HEK293 (cell line): ENCODE results near the gene SRMS.

ENCODE experiments used
- CTCF ChIA-PET: fragments of 350-600 bp; formaldehyde crosslinking; extraction: SDS; loops from one replicate; lab custom pipeline; 2021; ENCODE audit warnings: antibody characterized with exemption; lab: Yijun Ruan, JAX
- POLR2A ChIA-PET: fragments of 300-600 bp; formaldehyde crosslinking; extraction: SDS; loops from one replicate; lab custom pipeline; 2020; ENCODE audit warnings: antibody characterized with exemption, inconsistent platforms; lab: Yijun Ruan, JAX
- H3K27ac ChIP-seq: fragments of 200-500 bp; sonication (Bioruptor generic); 2 replicates; pipeline ENCODE4 v1.5.1; 2014; ENCODE audit warnings: low read depth, low read length, control low read depth, inconsistent platforms; ENCODE audit errors: extremely low read depth
- H3K36me3 ChIP-seq, 2 experiments: fragments of 200-500 bp in 1 of 2; sonication (Bioruptor generic) in 1 of 2; 1 replicate in 1 of 2; 2 replicates in 1 of 2; pipeline ENCODE4 v1.5.1; 2014 to 2017; ENCODE audit warnings: inconsistent platforms in 2 of 2, low read length in 2 of 2; ENCODE audit not compliant: control insufficient read depth in 2 of 2, insufficient read depth in 1 of 2
- H3K4me1 ChIP-seq: fragments of 200-500 bp; sonication (Bioruptor generic); 2 replicates; pipeline ENCODE4 v1.5.1; 2014; ENCODE audit warnings: mild to moderate bottlenecking, low read length, inconsistent platforms; ENCODE audit not compliant: control insufficient read depth, insufficient read depth
- H3K4me3 ChIP-seq: 2 replicates; pipeline ENCODE4 v1.5.1; 2011; ENCODE audit warnings: low read depth, mild to moderate bottlenecking, control low read depth, low read length, moderate library complexity
- H3K9me3 ChIP-seq: fragments of 200-500 bp; sonication (Bioruptor generic); 2 replicates; pipeline ENCODE4 v1.5.1; 2014; ENCODE audit warnings: low read depth, low read length, inconsistent platforms; ENCODE audit not compliant: control insufficient read depth, insufficient read depth
- ELK4 ChIP-seq: IDR thresholded peaks from 2 replicates; pipeline ENCODE4 v1.6.1; 2011; ENCODE audit warnings: mild to moderate bottlenecking, low read depth, low read length, borderline replicate concordance
- HOXA7 ChIP-seq: sonication (generic); formaldehyde crosslinking; IDR thresholded peaks from 2 replicates; pipeline ENCODE4 v1.8.1; 2022; ENCODE audit warnings: missing genetic modification reagents, borderline replicate concordance
- WT1 ChIP-seq: fragments of 450-650 bp; formaldehyde crosslinking; IDR thresholded peaks from 2 replicates; pipeline ENCODE4 v1.5.1; 2016; ENCODE audit warnings: missing biosample characterization, missing genetic modification characterization
- ZBTB11 ChIP-seq: fragments of 450-650 bp; formaldehyde crosslinking; conservative IDR thresholded peaks from 2 replicates; pipeline ENCODE4 v1.5.1; 2016; ENCODE audit warnings: low read depth, missing biosample characterization, missing genetic modification characterization
- ZFHX2 ChIP-seq: fragments of 450-650 bp; formaldehyde crosslinking; conservative IDR thresholded peaks from 2 replicates; pipeline ENCODE4 v1.5.1; 2016; ENCODE audit warnings: missing biosample characterization, missing genetic modification characterization
- ZFP3 ChIP-seq: fragments of 450-650 bp; formaldehyde crosslinking; IDR thresholded peaks from 2 replicates; pipeline ENCODE4 v1.5.1; 2016; ENCODE audit warnings: low read depth, missing biosample characterization, missing genetic modification characterization
- ZNF133 ChIP-seq: fragments of 450-650 bp; formaldehyde crosslinking; IDR thresholded peaks from 2 replicates; pipeline ENCODE4 v1.5.1; 2016; ENCODE audit warnings: missing biosample characterization, missing genetic modification characterization
- ZNF138 ChIP-seq: fragments of 450-650 bp; formaldehyde crosslinking; IDR thresholded peaks from 2 replicates; pipeline ENCODE4 v1.5.1; 2016; ENCODE audit warnings: missing biosample characterization, missing genetic modification characterization, borderline replicate concordance
- ZNF202 ChIP-seq: fragments of 450-650 bp; formaldehyde crosslinking; IDR thresholded peaks from 2 replicates; pipeline ENCODE4 v1.5.1; 2016; ENCODE audit warnings: missing biosample characterization, missing genetic modification characterization, borderline replicate concordance
- ZNF311 ChIP-seq: fragments of 450-650 bp; formaldehyde crosslinking; IDR thresholded peaks from 2 replicates; pipeline ENCODE4 v1.5.1; 2017; ENCODE audit warnings: missing biosample characterization, missing genetic modification characterization, borderline replicate concordance
- ZNF366 ChIP-seq: fragments of 450-650 bp; formaldehyde crosslinking; conservative IDR thresholded peaks from 2 replicates; pipeline ENCODE4 v1.5.1; 2016; ENCODE audit warnings: missing biosample characterization, missing genetic modification characterization
- ZNF707 ChIP-seq: fragments of 450-650 bp; formaldehyde crosslinking; IDR thresholded peaks from 2 replicates; pipeline ENCODE4 v1.5.1; 2016; ENCODE audit warnings: missing biosample characterization, missing genetic modification characterization
- ZNF777 ChIP-seq: fragments of 450-650 bp; formaldehyde crosslinking; IDR thresholded peaks from 2 replicates; pipeline ENCODE4 v1.5.1; 2017; ENCODE audit warnings: missing biosample characterization, missing genetic modification characterization, borderline replicate concordance
- ZNF785 ChIP-seq: fragments of 450-650 bp; formaldehyde crosslinking; IDR thresholded peaks from 2 replicates; pipeline ENCODE4 v1.5.1; 2016; ENCODE audit warnings: missing biosample characterization, missing genetic modification characterization
- TF ChIP-seq, protein P1 (sequence below): fragments of 450-650 bp; formaldehyde crosslinking; IDR thresholded peaks from 2 replicates; pipeline ENCODE4 v1.5.1; 2016; ENCODE audit warnings: missing biosample characterization, missing genetic modification characterization
- TF ChIP-seq, protein P2 (sequence below): fragments of 450-650 bp; formaldehyde crosslinking; IDR thresholded peaks from 2 replicates; pipeline ENCODE4 v1.5.1; 2016; ENCODE audit warnings: missing biosample characterization, missing genetic modification characterization
- TF ChIP-seq, protein P3 (sequence below): fragments of 450-650 bp; formaldehyde crosslinking; IDR thresholded peaks from 2 replicates; pipeline ENCODE4 v1.5.1; 2016; ENCODE audit warnings: missing biosample characterization, missing genetic modification characterization
- TF ChIP-seq, protein P4 (sequence below): fragments of 450-650 bp; formaldehyde crosslinking; IDR thresholded peaks from 2 replicates; pipeline ENCODE4 v1.5.1; 2016; ENCODE audit warnings: missing biosample characterization, missing genetic modification characterization

SRMS gene

DNA sequence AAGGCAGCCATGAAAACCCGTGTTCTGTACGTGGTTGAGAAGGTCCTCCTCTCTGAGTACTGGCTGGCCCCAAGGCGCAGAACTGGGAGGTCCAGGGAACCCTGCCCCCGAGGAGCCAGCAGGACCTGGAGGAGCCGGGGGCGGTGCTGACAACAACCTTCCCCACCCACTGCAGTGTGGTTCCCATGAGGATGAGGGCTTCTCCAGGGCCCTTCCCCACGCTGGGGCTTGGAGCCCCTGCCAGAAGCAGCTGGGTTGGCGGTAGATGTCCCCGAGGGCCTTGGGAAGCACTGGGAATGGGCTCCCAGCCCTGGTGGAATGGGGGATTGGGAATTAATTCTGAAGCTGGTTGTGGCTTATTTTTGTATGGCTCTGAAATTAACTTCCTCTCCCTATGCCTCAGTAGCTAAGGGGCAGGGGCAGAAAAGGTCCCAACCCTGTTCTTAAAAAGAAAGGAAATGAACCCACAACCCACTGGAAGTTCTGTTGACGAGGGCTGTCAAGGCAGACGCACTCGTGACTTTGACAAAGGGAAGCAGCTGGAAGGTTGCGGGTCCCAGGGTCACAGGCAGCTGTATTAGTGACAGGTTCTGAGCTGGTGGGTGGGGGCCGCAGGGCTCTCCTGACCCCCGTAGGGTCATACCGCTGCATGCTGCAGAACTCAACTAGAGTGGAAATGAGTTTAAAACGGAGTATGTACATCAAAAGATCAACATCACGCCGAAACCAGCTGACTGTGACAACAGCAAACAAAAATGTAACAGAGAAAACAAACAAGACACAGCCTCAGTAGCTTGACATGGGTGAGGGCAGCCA lies 40.4 kb upstream of the SRMS start:
- ChIA-PET CTCF (interaction anchor here (0.6 kb wide), 1 partner anchor 178 kb away, joined by 4 read pairs; no protein-coding TSS in a partner anchor), POLR2A (no interaction called here)
- no peak for TF ChIP-seq WT1 (tag by site-specific recombination)
- peak; percentile 59 for TF ChIP-seq ZFHX2 (tag by site-specific recombination)
- no peak for TF ChIP-seq ZNF311 (tag by site-specific recombination)
- TF ChIP-seq ZFP3 (tag by site-specific recombination), result no peak
- Histone ChIP-seq H3K27ac (no peak overlapping the region), H3K4me1 (no peaks in the 10 kb centered on the region), H3K9me3 (no peaks in the 10 kb centered on the region), H3K4me3 (no peak overlapping the region), H3K36me3 (peaks cover 0 to 31% of the 10 kb centered on the region in 2 experiments; a peak in 2 of 3 replicates)

GRCh38 chr20:63587256-63587655 lies 39.7 kb upstream of the SRMS start:
- TF ChIP-seq, protein P1, sequence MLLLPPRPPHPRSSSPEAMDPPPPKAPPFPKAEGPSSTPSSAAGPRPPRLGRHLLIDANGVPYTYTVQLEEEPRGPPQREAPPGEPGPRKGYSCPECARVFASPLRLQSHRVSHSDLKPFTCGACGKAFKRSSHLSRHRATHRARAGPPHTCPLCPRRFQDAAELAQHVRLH, result no peak
- TF ChIP-seq ZBTB11, result no peak
- TF ChIP-seq ZNF777 (tag by site-specific recombination), result no peak
- TF ChIP-seq ZNF707, result no peak
- TF ChIP-seq ZNF133 (tag by site-specific recombination), result no peak
- TF ChIP-seq ZNF138 (tag by site-specific recombination), result no peak
- TF ChIP-seq ZNF366 (tag by site-specific recombination), result no peak
- no peak for TF ChIP-seq ZNF785 (tag by site-specific recombination)
- no peak for TF ChIP-seq ELK4
- TF ChIP-seq, protein P2, sequence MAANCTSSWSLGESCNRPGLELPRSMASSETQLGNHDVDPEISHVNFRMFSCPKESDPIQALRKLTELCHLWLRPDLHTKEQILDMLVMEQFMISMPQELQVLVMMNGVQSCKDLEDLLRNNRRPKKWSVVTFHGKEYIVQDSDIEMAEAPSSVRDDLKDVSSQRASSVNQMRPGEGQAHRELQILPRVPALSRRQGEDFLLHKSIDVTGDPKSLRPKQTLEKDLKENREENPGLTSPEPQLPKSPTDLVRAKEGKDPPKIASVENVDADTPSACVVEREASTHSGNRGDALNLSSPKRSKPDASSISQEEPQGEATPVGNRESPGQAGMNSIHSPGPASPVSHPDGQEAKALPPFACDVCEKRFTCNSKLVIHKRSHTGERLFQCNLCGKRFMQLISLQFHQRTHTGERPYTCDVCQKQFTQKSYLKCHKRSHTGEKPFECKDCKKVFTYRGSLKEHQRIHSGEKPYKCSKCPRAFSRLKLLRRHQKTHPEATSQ, result no peak
- no peak for TF ChIP-seq HOXA7 (CRISPR knock-in tag)
- TF ChIP-seq, protein P3, sequence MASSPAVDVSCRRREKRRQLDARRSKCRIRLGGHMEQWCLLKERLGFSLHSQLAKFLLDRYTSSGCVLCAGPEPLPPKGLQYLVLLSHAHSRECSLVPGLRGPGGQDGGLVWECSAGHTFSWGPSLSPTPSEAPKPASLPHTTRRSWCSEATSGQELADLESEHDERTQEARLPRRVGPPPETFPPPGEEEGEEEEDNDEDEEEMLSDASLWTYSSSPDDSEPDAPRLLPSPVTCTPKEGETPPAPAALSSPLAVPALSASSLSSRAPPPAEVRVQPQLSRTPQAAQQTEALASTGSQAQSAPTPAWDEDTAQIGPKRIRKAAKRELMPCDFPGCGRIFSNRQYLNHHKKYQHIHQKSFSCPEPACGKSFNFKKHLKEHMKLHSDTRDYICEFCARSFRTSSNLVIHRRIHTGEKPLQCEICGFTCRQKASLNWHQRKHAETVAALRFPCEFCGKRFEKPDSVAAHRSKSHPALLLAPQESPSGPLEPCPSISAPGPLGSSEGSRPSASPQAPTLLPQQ, result no peak
- no peak for TF ChIP-seq ZNF202 (tag by site-specific recombination)
- TF ChIP-seq, protein P4, sequence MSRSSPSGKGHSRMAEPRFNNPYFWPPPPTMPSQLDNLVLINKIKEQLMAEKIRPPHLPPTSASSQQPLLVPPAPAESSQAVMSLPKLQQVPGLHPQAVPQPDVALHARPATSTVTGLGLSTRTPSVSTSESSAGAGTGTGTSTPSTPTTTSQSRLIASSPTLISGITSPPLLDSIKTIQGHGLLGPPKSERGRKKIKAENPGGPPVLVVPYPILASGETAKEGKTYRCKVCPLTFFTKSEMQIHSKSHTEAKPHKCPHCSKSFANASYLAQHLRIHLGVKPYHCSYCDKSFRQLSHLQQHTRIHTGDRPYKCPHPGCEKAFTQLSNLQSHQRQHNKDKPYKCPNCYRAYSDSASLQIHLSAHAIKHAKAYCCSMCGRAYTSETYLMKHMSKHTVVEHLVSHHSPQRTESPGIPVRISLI (tag by site-specific recombination), result no peak
- Histone ChIP-seq H3K9me3 (no peaks in the 10 kb centered on the region), H3K4me1 (no peaks in the 10 kb centered on the region), H3K36me3 (peaks cover 0 to 26% of the 10 kb centered on the region in 2 experiments; a peak in 2 of 3 replicates), H3K27ac (no peak overlapping the region), H3K4me3 (no peak overlapping the region)
- POLR2A ChIA-PET, result no interaction called here
- CTCF ChIA-PET, result interaction anchor here (0.6 kb wide), 1 partner anchor 59 kb away, joined by 3 read pairs; no protein-coding TSS in a partner anchor
